Measurements from ENCODE around the gene B3GALT5.
"Not testable (repeated sequence)": the region's sequence is repeated elsewhere in the genome, so short reads cannot be mapped to it uniquely, and the experiment has no call there.

B3GALT5 gene

DNA sequence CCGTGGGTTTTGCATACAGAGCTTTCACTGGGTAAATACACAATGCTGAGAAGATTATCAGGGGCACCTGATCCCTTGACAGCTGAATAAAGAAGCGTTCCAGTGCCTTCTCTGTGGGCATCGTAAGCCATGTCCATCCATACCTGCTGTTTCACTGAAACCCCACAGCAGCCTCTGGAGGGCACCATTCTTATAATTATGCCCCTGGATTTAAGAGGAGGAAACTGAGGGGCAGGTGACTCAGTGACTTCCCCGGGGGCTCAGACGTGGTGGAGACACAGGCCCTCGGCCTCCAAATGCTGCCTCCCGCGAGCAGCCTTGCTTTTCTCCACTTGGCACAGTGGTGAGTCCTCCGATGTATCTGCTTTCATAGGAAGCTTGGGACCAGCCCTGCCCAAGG, 56.7 kb downstream of the B3GALT5 start:
- DNase-seq = peak; percentile 73

DNA sequence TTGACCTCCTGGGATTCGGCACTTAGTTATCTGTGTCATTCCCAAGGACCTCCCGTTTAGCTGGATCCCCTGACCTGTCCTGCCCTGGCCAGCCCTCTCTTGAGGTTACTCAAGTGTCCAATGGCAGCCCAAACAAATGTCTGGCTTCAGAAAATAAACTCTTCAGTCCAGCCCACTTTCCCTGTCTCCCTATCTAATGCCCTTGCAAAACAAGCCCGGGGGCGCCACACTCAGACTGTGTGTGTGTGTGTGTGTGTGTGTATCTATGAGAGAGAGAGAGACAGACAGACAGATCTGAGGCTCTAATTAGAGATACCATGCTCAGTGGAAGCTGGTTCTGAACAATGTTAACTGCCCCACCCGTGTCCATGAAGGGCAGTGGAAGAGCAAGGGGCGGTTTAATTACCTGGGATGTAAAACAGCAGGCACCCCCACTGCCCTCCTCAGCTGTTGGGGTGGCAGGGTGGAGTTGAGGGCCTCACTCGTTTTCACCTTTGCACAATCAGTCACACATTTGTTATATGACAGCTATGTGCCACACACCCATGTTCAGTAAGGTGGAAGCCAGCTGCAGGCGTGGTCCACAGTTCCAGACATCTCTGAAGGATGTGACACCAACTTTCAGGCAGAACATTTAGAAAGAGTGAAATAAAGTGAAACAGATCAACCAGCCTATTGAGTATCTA, 57.4 kb downstream of the B3GALT5 start:
- DNase-seq = peak; percentile 73

DNA sequence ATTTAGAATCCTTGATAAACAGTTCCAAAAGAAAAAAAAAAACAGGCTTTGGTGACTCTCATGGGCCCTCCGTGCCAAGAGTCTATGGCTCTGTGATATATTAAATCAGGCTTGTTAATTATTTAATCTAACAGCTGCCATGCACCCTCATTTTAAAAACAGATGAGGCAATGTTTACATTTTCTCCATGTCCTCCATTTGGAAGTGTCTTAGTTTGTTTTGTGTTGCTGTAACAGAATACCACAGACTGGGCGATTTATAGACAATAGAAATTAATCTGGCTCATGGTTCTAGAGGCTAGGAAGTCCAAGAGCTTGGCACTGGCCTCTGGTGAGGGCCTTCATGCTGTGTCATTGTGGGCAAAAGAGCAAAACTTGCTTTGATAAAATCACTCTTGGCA, 58.0 kb downstream of the B3GALT5 start:
- peak; percentile 87 for DNase-seq

DNA sequence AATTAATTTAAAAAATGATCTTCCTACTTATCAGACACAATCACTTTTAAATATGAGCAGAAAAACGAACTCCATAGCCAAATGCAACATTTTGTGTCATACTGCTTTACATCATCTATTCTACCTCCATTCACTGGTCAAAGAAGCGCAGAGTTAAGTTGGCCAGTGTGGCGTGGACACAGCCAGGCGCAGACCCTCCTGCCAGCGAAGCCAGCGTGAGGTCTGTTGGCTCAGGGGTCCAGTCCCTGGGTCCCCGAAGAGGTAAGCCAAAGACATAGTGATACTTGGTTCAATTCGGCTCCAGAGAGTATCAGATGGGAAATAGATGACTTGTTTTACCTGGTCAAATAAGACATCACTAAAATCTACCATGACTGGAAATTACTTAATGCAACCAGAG, 59.2 kb downstream of the B3GALT5 start:
- no peak for DNase-seq

DNA sequence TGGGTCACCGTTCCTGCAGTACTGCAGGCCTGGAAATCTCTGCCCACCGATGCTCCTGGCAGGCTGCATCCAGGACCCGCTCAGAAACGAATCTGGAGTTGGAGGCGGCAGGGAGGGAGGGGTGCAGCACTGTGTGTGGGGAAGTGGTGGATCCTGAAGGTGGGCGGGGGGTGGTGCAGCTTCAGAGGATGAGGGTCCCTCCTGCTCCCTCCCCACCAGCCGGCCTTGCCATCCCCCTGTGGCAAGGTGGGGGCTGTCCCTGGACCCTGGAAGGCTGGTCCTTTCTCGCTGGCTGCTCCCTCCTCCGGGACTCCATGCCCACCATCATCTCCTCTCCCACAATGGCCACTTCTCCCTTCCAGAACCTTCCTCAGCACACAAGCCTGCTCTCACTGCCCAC, 60.4 kb downstream of the B3GALT5 start:
- DNase-seq = no peak

DNA sequence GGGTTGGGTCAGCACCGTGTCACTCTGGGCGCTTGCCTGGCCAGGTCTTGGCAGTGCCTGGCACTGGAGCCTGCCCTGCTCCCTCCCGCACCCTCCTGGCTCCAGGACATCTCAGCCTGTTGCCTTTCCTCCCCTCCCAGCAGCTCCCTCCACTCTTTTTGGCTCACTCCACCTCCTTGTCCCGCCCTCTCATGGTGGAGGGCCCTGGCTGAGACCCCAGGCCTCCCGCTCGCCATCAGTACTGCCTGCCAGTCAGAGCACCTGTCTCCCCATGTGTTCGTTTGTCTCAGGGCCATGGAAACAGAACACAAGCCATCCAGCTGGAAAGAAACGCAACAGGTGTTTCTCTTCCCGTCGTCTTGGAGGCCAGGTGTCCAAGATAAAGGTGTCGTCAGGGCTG, 61.0 kb downstream of the B3GALT5 start:
- peak; percentile 70 for DNase-seq

DNA sequence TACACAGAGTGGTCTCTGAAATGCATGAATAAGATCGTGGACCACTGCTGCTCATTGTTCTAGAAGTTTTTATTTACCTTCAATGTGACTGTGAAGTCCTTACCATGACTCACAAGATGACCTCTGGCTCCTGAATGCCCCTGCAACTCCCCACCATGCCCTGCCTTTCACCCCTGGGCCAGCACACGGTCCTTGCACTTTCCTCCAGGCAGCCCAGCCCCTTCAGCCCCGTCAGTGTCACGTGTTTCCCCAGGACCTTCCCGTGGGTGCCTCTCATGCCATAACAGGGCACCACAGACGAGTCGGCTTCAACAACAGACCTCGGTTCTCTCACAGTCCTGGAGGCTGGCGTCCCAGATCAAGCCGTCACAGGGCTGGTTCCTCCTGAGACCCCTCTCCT, 62.1 kb downstream of the B3GALT5 start:
- no peak for DNase-seq

DNA sequence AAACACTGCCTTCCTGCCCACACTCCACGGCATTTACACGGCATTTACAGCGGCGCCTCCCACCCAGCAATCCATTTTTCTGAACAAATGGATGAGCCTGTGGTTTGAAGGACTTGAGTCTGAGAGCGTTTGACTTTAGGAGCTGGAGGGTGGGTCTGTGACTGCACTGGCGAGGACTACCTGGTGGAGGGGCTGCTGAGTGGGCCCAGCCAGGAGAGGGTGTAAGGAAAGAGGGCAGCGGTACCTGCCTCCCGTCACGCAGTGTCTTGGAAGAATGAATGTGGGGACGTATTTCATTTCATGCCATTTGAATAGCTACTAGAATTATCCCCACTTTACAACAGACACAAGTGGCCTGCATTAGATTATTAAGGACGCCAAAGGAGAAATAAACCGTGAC, 62.9 kb downstream of the B3GALT5 start:
- peak; percentile 93 for DNase-seq

DNA sequence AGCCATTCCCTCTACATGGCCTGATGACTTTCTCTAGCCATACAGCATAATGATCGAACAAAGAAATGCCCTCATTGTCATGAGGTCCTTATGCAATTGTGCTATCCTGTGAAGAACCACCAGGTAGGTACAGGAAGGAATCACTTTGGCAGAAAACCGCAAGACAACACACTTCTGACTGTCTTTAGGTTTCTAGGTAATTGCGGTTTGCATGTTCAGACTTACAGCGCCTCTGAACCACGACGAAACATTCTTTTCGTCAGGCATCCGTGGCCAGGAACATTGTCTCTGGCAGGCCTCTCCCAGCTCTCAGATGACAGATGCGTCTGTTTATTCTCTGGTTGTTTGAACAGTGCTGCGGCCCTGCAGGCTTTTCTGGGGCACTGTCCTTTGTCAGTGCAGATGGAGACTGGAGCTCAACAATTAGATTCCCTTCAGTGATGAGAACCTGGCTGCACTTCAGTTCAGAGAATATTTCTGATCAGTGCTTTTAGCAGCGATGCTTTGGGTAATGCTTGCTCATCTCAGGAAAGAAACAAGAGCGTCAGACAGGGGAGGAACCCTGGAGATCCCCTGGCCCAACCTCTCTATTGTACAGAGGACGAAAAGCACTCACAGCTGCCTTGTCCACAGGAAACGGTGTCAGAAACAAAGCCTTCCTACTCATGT, 63.4 kb downstream of the B3GALT5 start:
- peak; percentile 100 for DNase-seq

DNA sequence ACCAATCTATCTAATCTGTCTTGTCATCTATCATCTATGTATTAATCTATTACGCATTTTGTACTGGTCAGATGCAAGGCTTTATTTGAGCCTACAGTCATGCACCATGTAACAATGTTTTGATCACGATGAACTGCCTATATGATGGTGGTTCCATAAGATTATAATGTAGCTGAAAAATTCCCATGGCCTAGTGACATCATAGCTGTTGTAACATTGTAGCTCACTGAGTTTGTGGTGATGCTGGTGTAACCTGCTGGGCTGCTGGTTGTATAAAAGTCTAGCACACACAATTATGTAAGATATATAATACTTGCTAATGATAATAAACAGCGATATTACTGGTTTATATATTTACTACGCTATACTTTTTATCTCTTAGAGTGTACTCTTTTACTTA, 67.5 kb downstream of the B3GALT5 start:
- DNase-seq = no peak

DNA sequence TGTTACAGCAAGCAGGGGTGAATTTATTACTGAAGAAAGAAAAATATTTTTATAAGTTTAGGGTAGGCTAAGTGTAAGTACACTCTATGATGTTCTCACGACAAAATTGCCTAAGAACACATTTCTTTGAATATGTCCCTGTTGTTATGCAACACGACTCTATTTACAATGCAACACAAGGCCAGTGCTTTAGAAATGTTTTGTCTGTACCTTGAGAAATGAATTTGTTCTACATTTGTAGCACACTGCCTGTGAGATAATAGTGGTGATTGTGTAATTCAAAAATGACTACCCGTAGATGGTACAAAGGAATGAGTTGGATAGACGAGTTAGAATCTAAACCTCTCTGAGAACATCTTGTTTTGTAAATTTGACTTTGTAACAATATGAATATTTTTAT, 68.5 kb downstream of the B3GALT5 start:
- no peak for DNase-seq

DNA sequence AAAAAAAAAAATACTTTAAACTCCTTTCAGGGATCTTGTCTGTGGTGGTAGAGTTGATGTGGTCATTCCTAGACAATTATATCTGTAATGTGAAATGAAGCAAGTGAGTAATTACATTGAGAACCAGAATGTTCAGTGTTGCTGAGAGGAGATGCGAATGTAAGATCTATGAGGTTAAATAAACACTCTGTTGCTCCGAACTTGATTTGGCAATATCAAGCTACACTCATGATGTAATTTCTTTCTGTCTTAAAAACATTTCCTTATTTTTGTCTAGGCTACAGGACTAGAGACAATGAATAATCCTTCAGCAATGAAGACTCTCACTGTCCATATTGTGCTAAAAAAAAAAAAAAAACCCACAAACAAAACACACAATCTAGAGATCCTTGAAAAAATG, 69.1 kb downstream of the B3GALT5 start:
- DNase-seq = no peak

DNA sequence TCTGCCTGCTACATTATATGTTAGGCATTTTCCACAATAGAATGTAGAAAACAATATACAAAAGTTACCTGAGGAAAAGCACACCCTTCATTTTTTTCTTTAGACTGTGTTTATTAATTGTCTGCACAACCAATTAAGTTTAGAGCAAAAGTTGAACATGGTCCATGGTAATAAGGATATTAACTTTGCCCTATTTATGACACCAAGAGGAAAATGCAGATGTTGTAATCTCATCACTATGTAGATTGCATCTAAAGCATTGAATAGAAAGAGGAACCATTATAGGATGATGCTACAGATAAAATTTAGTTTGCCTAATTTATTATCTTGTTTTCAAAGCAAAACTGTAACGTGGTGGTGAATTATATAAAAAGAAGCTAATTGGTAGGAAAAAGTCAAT, 72.5 kb downstream of the B3GALT5 start:
- no peak for DNase-seq

DNA sequence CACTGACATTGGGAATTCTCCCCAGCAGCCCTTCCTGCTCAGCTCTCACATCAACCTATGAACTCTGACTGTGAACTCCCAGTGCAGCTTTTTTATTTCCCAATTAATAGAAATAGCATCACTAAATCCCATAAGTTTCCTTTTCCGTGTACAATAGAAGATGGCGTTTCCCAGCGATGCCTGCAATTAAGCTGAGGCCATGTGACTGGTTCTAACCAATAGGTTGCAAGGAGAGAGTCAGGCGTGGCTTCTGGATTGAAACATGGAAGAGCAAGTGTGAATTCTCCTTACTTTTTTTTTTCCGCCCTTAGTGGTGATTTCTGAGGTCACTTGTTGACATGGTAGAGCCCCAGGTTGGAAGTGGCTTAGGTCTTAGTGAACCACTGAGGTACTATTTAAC, 73.3 kb downstream of the B3GALT5 start:
- no peak for DNase-seq

DNA sequence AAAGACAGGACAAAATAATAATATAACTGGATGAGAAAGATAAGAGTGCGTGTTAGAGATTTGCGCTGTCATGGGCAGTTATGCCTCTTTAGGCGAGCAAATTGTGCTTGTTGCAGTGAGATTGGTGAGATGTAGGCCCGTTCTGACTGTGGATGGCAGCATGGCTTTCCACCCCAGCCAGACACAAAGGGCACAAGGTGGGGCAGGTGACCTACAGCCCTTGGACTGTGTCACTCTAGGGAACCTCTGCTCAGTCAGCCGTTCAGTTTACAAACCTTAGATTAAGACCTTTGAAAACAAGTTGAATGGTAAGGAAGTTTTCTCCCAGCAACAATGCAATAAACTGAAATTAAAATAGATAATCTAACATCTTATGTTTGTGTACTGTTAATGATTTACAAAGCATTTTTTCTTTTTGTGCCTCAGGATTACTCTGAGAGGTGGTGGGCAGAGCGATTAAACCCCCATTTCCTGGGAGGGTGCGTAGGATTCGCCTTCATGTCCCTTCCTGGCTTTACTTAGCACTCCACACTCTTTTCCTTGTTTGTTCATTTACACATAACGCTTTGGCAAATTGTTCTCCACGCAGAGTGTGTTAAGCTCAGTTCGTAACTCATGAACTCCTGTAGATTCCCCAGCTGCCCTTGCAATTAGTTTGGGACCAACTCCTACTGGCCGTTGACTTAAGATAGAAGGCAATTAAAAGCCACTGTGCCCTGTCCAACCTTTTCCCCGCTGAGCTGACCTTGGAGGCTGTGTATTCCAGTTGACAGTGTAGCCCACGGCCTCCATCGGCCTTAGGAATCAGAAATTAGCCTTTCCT, 74.1 kb downstream of the B3GALT5 start:
- DNase-seq = peak; percentile 52

DNA sequence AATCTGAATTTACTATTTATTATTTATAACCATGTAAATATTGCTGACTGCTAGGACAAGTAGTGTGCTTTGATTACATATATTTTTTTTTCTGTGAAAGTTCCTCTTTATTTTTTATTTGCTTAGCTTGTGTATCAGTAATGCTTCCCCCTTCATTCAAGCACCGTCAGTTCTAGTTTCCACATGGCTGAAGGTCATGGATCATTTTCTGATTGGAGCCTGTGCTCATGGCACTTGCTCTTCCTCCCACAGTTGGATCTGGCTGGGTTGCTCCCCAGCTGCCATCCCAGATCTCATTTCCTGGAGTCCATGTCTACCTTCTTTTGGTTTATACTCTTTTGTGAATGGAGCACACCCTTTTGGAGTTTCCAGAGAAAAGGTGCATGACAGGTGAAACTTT, 75.3 kb downstream of the B3GALT5 start:
- DNase-seq = peak; percentile 96

DNA sequence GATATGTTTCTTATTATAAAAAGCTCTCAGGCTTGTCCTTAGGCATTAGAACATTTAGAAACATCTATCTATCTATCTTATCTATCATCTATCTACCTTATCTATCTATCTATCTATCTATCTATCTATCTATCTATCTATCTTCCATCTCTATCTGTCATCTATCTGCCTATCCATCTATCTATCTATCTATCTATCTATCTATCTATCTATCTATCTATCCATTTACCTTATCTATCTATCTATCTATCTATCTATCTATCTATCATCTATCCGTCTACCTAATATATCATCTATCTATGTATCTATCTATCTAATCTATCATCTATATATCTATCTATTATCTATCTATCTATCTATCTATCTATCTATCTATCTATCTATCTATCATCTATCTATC, 77.1 kb downstream of the B3GALT5 start:
- not testable (repeated sequence) for DNase-seq

DNA sequence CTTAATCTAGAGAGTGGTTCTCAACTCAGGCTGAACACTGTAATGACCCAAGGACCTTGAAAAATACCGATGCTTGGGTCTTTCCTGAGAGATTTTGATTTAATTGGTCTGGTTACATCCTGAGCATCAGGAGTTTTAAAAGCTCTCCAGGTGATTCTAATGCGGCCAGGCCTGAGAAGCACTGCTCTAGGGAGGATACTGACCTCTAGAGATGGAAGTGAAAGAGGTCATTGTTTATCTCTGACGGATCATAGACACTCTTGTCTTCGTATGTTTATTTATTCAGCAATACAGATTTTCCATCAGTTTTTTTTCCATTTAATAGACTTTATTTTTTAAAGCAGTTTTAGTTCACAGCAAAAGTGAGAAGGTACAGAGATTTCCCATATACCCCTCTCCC, 77.7 kb downstream of the B3GALT5 start:
- DNase-seq = no peak

DNA sequence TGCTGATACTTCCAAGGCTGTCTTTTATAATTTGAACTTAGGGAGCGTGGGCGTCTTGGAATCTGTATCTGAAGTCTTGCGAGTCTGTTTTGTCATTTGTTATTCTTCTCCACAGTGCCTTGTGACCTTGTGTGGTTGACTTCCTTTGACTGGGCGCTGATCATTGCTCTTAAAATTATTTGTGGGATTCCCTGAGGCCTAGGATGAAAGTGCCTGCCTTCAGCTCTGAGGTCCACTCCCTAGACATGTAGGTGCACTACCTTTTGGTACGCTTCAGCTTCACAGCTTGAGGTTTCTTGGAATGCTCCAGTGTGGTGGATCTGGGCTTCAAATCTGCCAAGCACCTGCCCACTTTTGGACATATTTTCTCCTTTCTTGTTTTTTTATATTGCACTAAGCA, 82.0 kb downstream of the B3GALT5 start:
- no peak for DNase-seq

DNA sequence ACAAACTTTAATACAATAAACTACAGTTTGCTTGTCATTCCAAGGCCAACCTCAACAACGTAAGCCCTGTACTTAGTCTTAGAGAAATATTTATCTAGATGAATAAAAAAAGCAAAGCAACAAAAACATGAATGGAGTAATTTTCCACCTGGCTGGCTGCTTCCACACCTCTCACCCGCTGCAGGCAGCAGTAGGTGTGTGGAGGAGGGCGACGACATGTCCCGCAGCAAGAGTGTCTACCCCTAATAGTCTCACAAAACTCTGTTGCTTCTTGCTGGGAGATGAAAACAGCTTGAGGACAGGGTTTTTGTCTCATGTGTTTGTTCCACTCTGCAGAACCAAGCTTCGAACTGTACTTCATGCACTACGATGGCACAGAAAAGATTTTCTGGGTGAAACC, 83.5 kb downstream of the B3GALT5 start:
- no peak for DNase-seq

DNA sequence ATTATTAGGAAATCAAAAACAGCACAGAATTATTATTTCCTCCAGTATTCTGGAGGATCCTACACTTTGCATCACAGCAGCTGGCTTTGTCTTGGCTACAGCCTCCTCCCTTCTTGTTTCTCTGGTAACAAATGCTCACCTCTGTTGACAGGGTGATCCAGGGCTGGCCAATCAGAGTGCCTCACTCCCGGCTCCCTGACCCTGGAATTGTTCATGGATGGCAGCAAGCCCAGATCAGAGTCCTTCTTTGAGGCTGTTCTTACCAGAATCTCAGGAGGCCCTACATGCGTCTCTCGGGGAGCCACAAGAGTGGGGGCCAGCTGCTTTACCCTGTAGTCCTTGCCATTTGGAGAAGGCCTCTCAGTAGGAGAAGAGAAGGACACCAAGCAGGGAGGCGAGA, 83.9 kb downstream of the B3GALT5 start:
- peak; percentile 86 for DNase-seq

DNA sequence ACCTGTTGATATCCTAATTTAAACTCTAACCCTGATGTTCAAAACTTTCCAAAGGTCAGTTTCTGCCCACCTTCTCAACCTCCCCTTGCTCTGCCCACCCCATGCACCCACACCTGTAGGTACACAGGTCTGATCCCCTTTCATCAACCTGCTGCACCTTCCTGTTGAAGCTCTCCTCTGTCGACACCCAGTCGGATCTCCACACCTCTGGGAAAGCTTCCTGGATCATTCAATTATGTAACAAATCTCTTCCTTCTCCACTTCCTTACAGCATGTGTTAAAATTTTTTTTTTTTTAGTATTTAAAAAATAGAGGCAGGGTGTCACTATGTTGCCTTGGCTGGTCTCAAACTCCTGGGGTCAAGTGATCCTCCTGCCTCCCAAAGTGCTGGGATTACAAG, 87.6 kb downstream of the B3GALT5 start:
- DNase-seq = no peak

DNA sequence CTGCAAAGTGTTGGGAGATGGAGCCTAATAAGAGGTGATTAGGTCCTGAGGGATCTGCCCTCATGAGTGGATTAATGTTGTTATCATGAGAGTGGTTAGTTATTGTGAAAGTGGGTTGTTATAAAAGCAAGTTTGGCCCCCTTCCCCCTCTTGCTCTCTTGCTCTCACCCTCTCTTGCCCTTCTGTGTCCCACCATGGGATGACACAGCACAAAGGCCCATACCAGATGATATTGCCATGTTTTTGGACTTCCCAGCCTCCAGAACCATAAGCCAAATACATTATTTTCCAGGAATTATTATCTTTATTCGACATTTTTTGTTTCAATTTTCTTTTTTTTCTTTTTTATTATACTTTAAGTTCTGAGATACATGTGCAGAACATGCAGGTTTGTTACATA, 90.8 kb downstream of the B3GALT5 start:
- no peak for DNase-seq

DNA sequence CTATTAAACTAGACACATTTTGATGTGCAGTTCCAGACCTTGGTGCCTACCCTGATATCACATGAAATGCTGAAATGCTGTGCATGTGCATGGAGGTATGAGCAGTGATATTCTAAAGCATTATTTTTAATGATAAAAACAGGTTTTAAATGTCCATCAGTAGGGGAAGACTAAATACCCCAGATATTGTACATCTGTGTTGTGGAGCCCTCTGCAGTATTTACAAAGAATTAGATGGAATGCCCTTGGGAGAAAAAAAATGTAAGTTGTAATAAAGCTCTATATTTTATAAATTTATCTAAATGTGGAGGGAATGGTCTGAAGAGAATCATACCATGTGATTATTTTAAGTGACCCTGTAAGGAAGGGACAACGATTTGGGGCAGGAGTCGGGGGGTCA, 93.1 kb downstream of the B3GALT5 start:
- DNase-seq = no peak
